OCI-LY1 (cell line): ENCODE measurements around the gene CGB3.

Experiments used
- H2AFZ ChIP-seq: fragments of 200-600 bp; sonication (generic), shearing (Covaris generic); 2 replicates; pipeline ENCODE4 v1.6.0; 2014; ENCODE audit warnings: antibody characterized with exemption, mild to moderate bottlenecking, low read length
- H3F3A ChIP-seq: fragments of 200-600 bp; sonication (generic), shearing (Covaris generic); 2 replicates; pipeline ENCODE4 v1.6.0; 2014; ENCODE audit warnings: mild to moderate bottlenecking, antibody characterized with exemption, low read length, moderate library complexity; ENCODE audit not compliant: insufficient read depth
- H3K27ac ChIP-seq: fragments of 200-600 bp; sonication (generic); 2 replicates; pipeline ENCODE4 v1.5.1; 2014; ENCODE audit warnings: low read length, mixed run types, mild to moderate bottlenecking, low read depth; ENCODE audit not compliant: poor library complexity, severe bottlenecking
- H3K27me3 ChIP-seq: fragments of 200-600 bp; sonication (generic); 2 replicates; pipeline ENCODE4 v1.6.0; 2014; ENCODE audit warnings: antibody characterized with exemption, mild to moderate bottlenecking, low read length, moderate library complexity; ENCODE audit not compliant: insufficient read depth
- H3K36me3 ChIP-seq: fragments of 200-600 bp; sonication (generic); 2 replicates; pipeline ENCODE4 v1.6.1; 2014; ENCODE audit warnings: mild to moderate bottlenecking, antibody characterized with exemption, low read length, moderate library complexity, mixed read lengths; ENCODE audit not compliant: insufficient read depth
- H3K4me1 ChIP-seq: fragments of 200-600 bp; sonication (generic); 2 replicates; pipeline ENCODE4 v1.5.1; 2014; ENCODE audit warnings: mild to moderate bottlenecking, low read length, moderate library complexity; ENCODE audit not compliant: insufficient read depth, severe bottlenecking
- H3K4me2 ChIP-seq: fragments of 200-600 bp; sonication (generic), shearing (Covaris generic); 2 replicates; pipeline ENCODE4 v1.6.1; 2014; ENCODE audit warnings: low read length
- H3K4me3 ChIP-seq: fragments of 200-600 bp; sonication (generic); 2 replicates; pipeline ENCODE4 v1.5.1; 2014; ENCODE audit warnings: low read length, low read depth, mild to moderate bottlenecking, mixed read lengths; ENCODE audit not compliant: poor library complexity, severe bottlenecking
- H3K79me2 ChIP-seq: fragments of 200-600 bp; shearing (Covaris generic); 2 replicates; pipeline ENCODE4 v1.6.1; 2016; ENCODE audit warnings: mixed run types, low read length, mixed read lengths; ENCODE audit not compliant: insufficient read depth
- H3K9ac ChIP-seq: fragments of 200-600 bp; sonication (generic), shearing (Covaris generic); 2 replicates; pipeline ENCODE4 v1.6.1; 2014; ENCODE audit warnings: mild to moderate bottlenecking, low read length, mixed read lengths
- H3K9me2 ChIP-seq: fragments of 200-600 bp; sonication (generic), shearing (Covaris generic); 2 replicates; pipeline ENCODE4 v1.6.1; 2014; ENCODE audit warnings: low read depth, mild to moderate bottlenecking, low read length, mixed read lengths
- H3K9me3 ChIP-seq: fragments of 200-600 bp; shearing (Covaris generic); 2 replicates; pipeline ENCODE4 v1.6.1; 2014; ENCODE audit warnings: low read length, mixed read lengths
- H4K20me1 ChIP-seq: fragments of 200-600 bp; sonication (generic), shearing (Covaris generic); 2 replicates; pipeline ENCODE4 v1.6.0; 2016; ENCODE audit warnings: mild to moderate bottlenecking, low read length; ENCODE audit not compliant: insufficient read depth
- CTCF ChIP-seq: fragments of 200-600 bp; sonication (generic), shearing (Covaris generic); IDR thresholded peaks from 2 replicates; pipeline ENCODE4 v1.5.1; 2017; ENCODE audit warnings: mild to moderate bottlenecking, antibody characterized with exemption, low read length, moderate library complexity, mixed read lengths
- EZH2 ChIP-seq: fragments of 200-600 bp; sonication (generic), shearing (Covaris generic); IDR thresholded peaks from 2 replicates; pipeline ENCODE4 v1.8.0; 2017; ENCODE audit warnings: borderline replicate concordance, mixed run types, mild to moderate bottlenecking, antibody characterized with exemption, low read length, moderate library complexity, mixed read lengths

The CGB3 gene

GRCh38 chr19:49022116-49022515 is 2.0 kb downstream of the CGB3 start:
- H3K4me2 ChIP-seq: no peak overlapping the region
- no peak overlapping the region for H3K27ac ChIP-seq
- no peaks in the 10 kb centered on the region for H4K20me1 ChIP-seq
- H3F3A ChIP-seq: no peaks in the 10 kb centered on the region
- H3K79me2 ChIP-seq: no peaks in the 10 kb centered on the region
- no peak overlapping the region for H3K9ac ChIP-seq
- no peaks in the 10 kb centered on the region for H3K9me2 ChIP-seq
- no peak overlapping the region for H3K4me3 ChIP-seq
- H2AFZ ChIP-seq: no peak overlapping the region
- H3K36me3 ChIP-seq: no peaks in the 10 kb centered on the region
- no peaks in the 10 kb centered on the region for H3K27me3 ChIP-seq
- TF ChIP-seq EZH2: no peak
- no peak for TF ChIP-seq CTCF
- no peaks in the 10 kb centered on the region for H3K9me3 ChIP-seq
- H3K4me1 ChIP-seq: peaks cover 45% of the 10 kb centered on the region

- Histone ChIP-seq H3K9ac (peak overlapping the region; percentile 31; the same call in 1 of the 2 replicates), H3K27ac (peak overlapping the region; percentile 57), H3K9me2 (no peaks in the 10 kb centered on the region), H2AFZ (peak overlapping the region; percentile 75; the same call in 1 of the 2 replicates), H3K27me3 (no peaks in the 10 kb centered on the region), H3F3A (no peaks in the 10 kb centered on the region), H3K4me3 (peak overlapping the region; percentile 31), H3K4me1 (peaks cover 45% of the 10 kb centered on the region), H3K36me3 (no peaks in the 10 kb centered on the region), H3K79me2 (no peaks in the 10 kb centered on the region), H3K4me2 (peak overlapping the region; percentile 60), H3K9me3 (no peaks in the 10 kb centered on the region), H4K20me1 (no peaks in the 10 kb centered on the region)
- TF ChIP-seq CTCF: no peak
- TF ChIP-seq EZH2: no peak
Observed at GRCh38 chr19:49020931-49021895, 2.9 kb downstream of the CGB3 start.

- Histone ChIP-seq H3K27me3 (no peaks in the 10 kb centered on the region), H3K4me1 (peaks cover 45% of the 10 kb centered on the region), H3F3A (no peaks in the 10 kb centered on the region), H3K36me3 (peaks cover 9% of the 10 kb centered on the region), H4K20me1 (no peaks in the 10 kb centered on the region), H3K79me2 (no peaks in the 10 kb centered on the region), H3K4me3 (no peak overlapping the region), H3K9me3 (no peaks in the 10 kb centered on the region), H2AFZ (no peak overlapping the region), H3K9me2 (no peaks in the 10 kb centered on the region), H3K9ac (no peak overlapping the region; the same call in 1 of the 2 replicates), H3K27ac (no peak overlapping the region), H3K4me2 (peak overlapping the region; percentile 60; the same call in 1 of the 2 replicates)
- TF ChIP-seq EZH2 (no peak), CTCF (no peak)
Observed at GRCh38 chr19:49020342-49020741, 3.8 kb downstream of the CGB3 start.
